Activated CD4-positive, alpha-beta T cell treated with anti-CD3 and anti-CD28 coated beads, Interleukin-2, amount 50 U/mL, for 48 hours (primary cell): ENCODE results near the gene SLC51B.
"Not testable (repeated sequence)": the region's sequence is repeated elsewhere in the genome, so short reads cannot be mapped to it uniquely, and the experiment has no call there.

Experiments
- DNase-seq, 2 experiments: peaks; one replicate each; pipeline ENCODE4 v3.0.0-alpha.2; 2020

Gene SLC51B

GRCh38 chr15:65067317-65067644 lies 22.1 kb downstream of the SLC51B start:
- DNase-seq: no peak

- DNase-seq: no peak
These were observed 22.6 kb downstream of the SLC51B start, which contains the start of gene RASL12 for GRCh38 chr15:65067645-65068402. RASL12 (minus strand) TSS chr15:65067991; CDS start chr15:65067835, 156 bp downstream.

- DNase-seq: no peak
These were observed 23.2 kb downstream of the SLC51B start for GRCh38 chr15:65068403-65068788.

- no peak for DNase-seq
These were observed 24.0 kb downstream of the SLC51B start for GRCh38 chr15:65069179-65069578.

GRCh38 chr15:65069779-65070546 lies 24.8 kb downstream of the SLC51B start:
- no peak for DNase-seq

- no peak for DNase-seq
These were observed 26.2 kb downstream of the SLC51B start for GRCh38 chr15:65071381-65071811.

- DNase-seq: no peak
These were observed 26.8 kb downstream of the SLC51B start for GRCh38 chr15:65072027-65072426.

GRCh38 chr15:65072617-65073016 lies 27.4 kb downstream of the SLC51B start:
- no peak for DNase-seq

GRCh38 chr15:65074946-65075345 lies 29.8 kb downstream of the SLC51B start:
- not testable (repeated sequence) for DNase-seq

GRCh38 chr15:65075607-65076395 lies 30.6 kb downstream of the SLC51B start:
- DNase-seq: not testable (repeated sequence)

- DNase-seq: no peak
These were observed 31.5 kb downstream of the SLC51B start, which contains the start of gene KBTBD13 for GRCh38 chr15:65076486-65077290. KBTBD13 (plus strand) TSS chr15:65076746; CDS start chr15:65076816, 70 bp downstream.

- no peak for DNase-seq
These were observed 32.2 kb downstream of the SLC51B start for GRCh38 chr15:65077291-65077980.

GRCh38 chr15:65077981-65078352 lies 32.8 kb downstream of the SLC51B start:
- DNase-seq: peak; percentile 61 to 65

- no peak for DNase-seq
These were observed 34.4 kb downstream of the SLC51B start for GRCh38 chr15:65079580-65079979.

GRCh38 chr15:65081270-65081669 lies 36.1 kb downstream of the SLC51B start:
- no peak for DNase-seq

GRCh38 chr15:65081758-65082157 lies 36.6 kb downstream of the SLC51B start:
- DNase-seq: peak; percentile 15 to 25

GRCh38 chr15:65082303-65082953 lies 37.2 kb downstream of the SLC51B start:
- peak; percentile 26 to 27 for DNase-seq

GRCh38 chr15:65083262-65083701 lies 38.1 kb downstream of the SLC51B start:
- no peak for DNase-seq

GRCh38 chr15:65084500-65085206 lies 39.5 kb downstream of the SLC51B start:
- no peak for DNase-seq

GRCh38 chr15:65085207-65085753 lies 40.1 kb downstream of the SLC51B start:
- no peak for DNase-seq
